ENCODE results near the gene PIP4K2A. TPM values are rescaled to one million over a fixed set of nuclear protein-coding genes. Genes with fewer than 3 reads are reported as not detected.

Gene PIP4K2A
- total and polyA plus RNA-seq, 2 of the 8 experiments (the other 6 are each of a cell fraction or from before 2014, with no cell fraction given) = 19.0 to 60.9 TPM

GRCh38 chr10:22554461-22555182, 159.8 kb downstream of the PIP4K2A start (continued):
- TF ChIP-seq EGR1 (IDR thresholded peaks at IDR 0.05; ENCODE audit: borderline replicate concordance, low read depth, low read length) (no peak), SRF (IDR thresholded peaks at IDR 0.05; ENCODE audit: low read depth, low read length) (no peak), NRF1 (IDR thresholded peaks at IDR 0.05; ENCODE audit: low read depth, low read length) (no peak), CTBP2 (IDR thresholded peaks at IDR 0.05; ENCODE audit: borderline replicate concordance, insufficient read depth, insufficient read length, low read length) (no peak), CBX8 (IDR thresholded peaks at IDR 0.05; ENCODE audit: borderline replicate concordance, low read depth, low read length) (no peak), MAFK (IDR thresholded peaks at IDR 0.05; ENCODE audit: low read depth, low read length) (no peak)
- TF ChIP-seq, protein P1, sequence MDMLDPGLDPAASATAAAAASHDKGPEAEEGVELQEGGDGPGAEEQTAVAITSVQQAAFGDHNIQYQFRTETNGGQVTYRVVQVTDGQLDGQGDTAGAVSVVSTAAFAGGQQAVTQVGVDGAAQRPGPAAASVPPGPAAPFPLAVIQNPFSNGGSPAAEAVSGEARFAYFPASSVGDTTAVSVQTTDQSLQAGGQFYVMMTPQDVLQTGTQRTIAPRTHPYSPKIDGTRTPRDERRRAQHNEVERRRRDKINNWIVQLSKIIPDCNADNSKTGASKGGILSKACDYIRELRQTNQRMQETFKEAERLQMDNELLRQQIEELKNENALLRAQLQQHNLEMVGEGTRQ (IDR thresholded peaks at IDR 0.05; ENCODE audit: low read length) = no peak

Data from H1 (cell line).